Mucosa of rectum (tissue), 2 donors: ENCODE data around the gene TTC12.

ENCODE experiments used
- H3K27ac ChIP-seq, 2 donors: one replicate each; pipeline ENCODE4 v1.7.0; 2013; ENCODE audit warnings: inconsistent platforms in 2 of 2, low read depth in 2 of 2, low read length in 2 of 2
- H3K27me3 ChIP-seq, 2 donors: one replicate each; pipeline ENCODE4 v1.7.0; 2013; ENCODE audit warnings: low read length in 2 of 2; ENCODE audit not compliant: control insufficient read depth in 2 of 2, insufficient read depth in 2 of 2
- H3K36me3 ChIP-seq, 2 donors: one replicate each; pipeline ENCODE4 v1.7.0; 2013; ENCODE audit warnings: low read length in 2 of 2; ENCODE audit not compliant: control insufficient read depth in 2 of 2, insufficient read depth in 2 of 2
- H3K4me1 ChIP-seq, 2 donors: one replicate each; pipeline ENCODE4 v1.7.0; 2013; ENCODE audit warnings: low read length in 2 of 2, mild to moderate bottlenecking in 1 of 2; ENCODE audit not compliant: control insufficient read depth in 2 of 2, insufficient read depth in 2 of 2
- H3K4me3 ChIP-seq, 2 donors: one replicate each; pipeline ENCODE4 v1.7.0; 2013; ENCODE audit warnings: low read length in 2 of 2
- H3K9ac ChIP-seq, 2 donors: one replicate each; pipeline ENCODE4 v1.7.0; 2013; ENCODE audit warnings: low read length in 2 of 2, low read depth in 1 of 2, mild to moderate bottlenecking in 1 of 2
- H3K9me3 ChIP-seq, 2 donors: one replicate each; pipeline ENCODE4 v1.7.0; 2013; ENCODE audit warnings: low read length in 2 of 2; ENCODE audit not compliant: control insufficient read depth in 2 of 2
- donor health status: healthy.
- donor health status: Normal muscosa, but diverticular disease.

Gene TTC12

DNA sequence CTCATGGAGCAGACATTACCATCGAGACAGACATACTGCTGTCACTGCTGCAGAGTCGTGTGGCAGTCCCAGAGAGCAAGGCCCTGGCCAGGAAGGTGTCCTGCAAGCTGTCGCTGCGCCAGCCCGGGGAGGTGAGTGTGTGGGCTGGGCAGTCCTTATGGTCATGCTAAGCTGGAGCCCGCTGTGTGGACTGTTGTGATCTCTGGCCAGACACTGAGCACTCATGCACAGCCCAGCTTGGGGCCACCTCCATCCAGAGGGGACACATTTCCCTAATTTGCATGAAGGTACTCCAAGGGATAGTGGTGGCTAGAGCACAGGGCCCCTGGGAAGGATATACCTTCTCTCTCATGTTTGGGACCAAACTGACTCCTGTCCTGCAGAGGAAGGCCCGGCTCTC lies 82.8 kb downstream of the TTC12 start:
- Histone ChIP-seq H3K4me1 (no peaks in the 10 kb centered on the region), H3K4me3 (no peak overlapping the region), H3K9ac (no peak overlapping the region), H3K36me3 (no peaks in the 10 kb centered on the region), H3K27me3 (no peaks in the 10 kb centered on the region), H3K9me3 (no peaks in the 10 kb centered on the region), H3K27ac (no peak overlapping the region)

GRCh38 chr11:113397821-113398220 lies 83.4 kb downstream of the TTC12 start:
- Histone ChIP-seq H3K4me1 (no peaks in the 10 kb centered on the region), H3K27ac (no peak overlapping the region), H3K4me3 (no peak overlapping the region), H3K36me3 (no peaks in the 10 kb centered on the region), H3K9me3 (no peaks in the 10 kb centered on the region), H3K27me3 (no peaks in the 10 kb centered on the region), H3K9ac (no peak overlapping the region)

- no peaks in the 10 kb centered on the region for H3K4me1 ChIP-seq
- H3K9ac ChIP-seq = no peak overlapping the region
- no peaks in the 10 kb centered on the region for H3K36me3 ChIP-seq
- H3K27ac ChIP-seq = no peak overlapping the region
- no peak overlapping the region for H3K4me3 ChIP-seq
- no peaks in the 10 kb centered on the region for H3K27me3 ChIP-seq
- no peaks in the 10 kb centered on the region for H3K9me3 ChIP-seq
Measured at GRCh38 chr11:113398669-113399430, 84.5 kb downstream of the TTC12 start.

- Histone ChIP-seq H3K9me3 (no peaks in the 10 kb centered on the region), H3K27ac (no peak overlapping the region), H3K27me3 (no peaks in the 10 kb centered on the region), H3K4me3 (no peak overlapping the region), H3K36me3 (no peaks in the 10 kb centered on the region), H3K4me1 (no peaks in the 10 kb centered on the region), H3K9ac (no peak overlapping the region)
Measured at GRCh38 chr11:113400631-113401230, 86.3 kb downstream of the TTC12 start.

DNA sequence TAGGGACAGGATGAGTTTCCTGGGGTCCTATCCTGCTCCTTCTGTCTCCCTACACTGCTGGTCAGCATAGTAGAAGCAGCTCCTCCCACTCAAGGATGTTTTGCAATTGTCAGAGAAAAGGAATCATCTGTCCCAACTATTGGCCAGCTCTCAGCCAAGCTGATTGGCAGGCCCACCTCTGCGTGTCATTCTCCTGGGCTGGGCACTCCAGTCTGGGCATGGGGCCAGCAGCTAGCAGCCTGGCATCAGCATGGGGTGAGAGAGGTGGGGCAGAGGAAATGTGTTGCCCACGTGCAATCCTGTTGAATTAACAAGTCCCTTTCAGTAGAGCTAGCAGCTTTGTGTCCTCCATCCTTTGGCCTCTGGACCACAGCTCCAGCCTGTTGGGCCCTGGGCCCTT lies 87.3 kb downstream of the TTC12 start:
- H3K4me1 ChIP-seq = no peaks in the 10 kb centered on the region
- H3K9ac ChIP-seq = no peak overlapping the region
- no peak overlapping the region for H3K4me3 ChIP-seq
- no peaks in the 10 kb centered on the region for H3K36me3 ChIP-seq
- no peak overlapping the region for H3K27ac ChIP-seq
- H3K9me3 ChIP-seq = no peaks in the 10 kb centered on the region
- H3K27me3 ChIP-seq = no peaks in the 10 kb centered on the region

- Histone ChIP-seq H3K27ac (no peak overlapping the region), H3K36me3 (no peaks in the 10 kb centered on the region), H3K9ac (no peak overlapping the region)
Measured at GRCh38 chr11:113404859-113405430, 90.6 kb downstream of the TTC12 start.

GRCh38 chr11:113405724-113406478 lies 91.5 kb downstream of the TTC12 start:
- H3K4me1 ChIP-seq = no peaks in the 10 kb centered on the region
- H3K9me3 ChIP-seq = no peaks in the 10 kb centered on the region
- H3K9ac ChIP-seq = no peak overlapping the region
- H3K27me3 ChIP-seq = no peaks in the 10 kb centered on the region
- H3K27ac ChIP-seq = no peak overlapping the region
- H3K36me3 ChIP-seq = no peaks in the 10 kb centered on the region
- H3K4me3 ChIP-seq = no peak overlapping the region

More at GRCh38 chr11:113404859-113405430, 90.6 kb downstream of the TTC12 start:
- Histone ChIP-seq H3K4me3 (no peak overlapping the region), H3K4me1 (no peaks in the 10 kb centered on the region), H3K27me3 (no peaks in the 10 kb centered on the region), H3K9me3 (no peaks in the 10 kb centered on the region)

- no peak overlapping the region for H3K4me3 ChIP-seq
- H3K9ac ChIP-seq = no peak overlapping the region
- no peaks in the 10 kb centered on the region for H3K36me3 ChIP-seq
- no peak overlapping the region for H3K27ac ChIP-seq
- H3K27me3 ChIP-seq = no peaks in the 10 kb centered on the region
- no peaks in the 10 kb centered on the region for H3K4me1 ChIP-seq
- H3K9me3 ChIP-seq = no peaks in the 10 kb centered on the region
Measured at GRCh38 chr11:113407163-113407562, 92.8 kb downstream of the TTC12 start.

GRCh38 chr11:113408206-113408605 lies 93.8 kb downstream of the TTC12 start:
- no peaks in the 10 kb centered on the region for H3K36me3 ChIP-seq
- no peak overlapping the region for H3K9ac ChIP-seq
- H3K9me3 ChIP-seq = no peaks in the 10 kb centered on the region
- no peak overlapping the region for H3K27ac ChIP-seq
- no peaks in the 10 kb centered on the region for H3K4me1 ChIP-seq
- H3K27me3 ChIP-seq = no peaks in the 10 kb centered on the region
- H3K4me3 ChIP-seq = no peak overlapping the region

DNA sequence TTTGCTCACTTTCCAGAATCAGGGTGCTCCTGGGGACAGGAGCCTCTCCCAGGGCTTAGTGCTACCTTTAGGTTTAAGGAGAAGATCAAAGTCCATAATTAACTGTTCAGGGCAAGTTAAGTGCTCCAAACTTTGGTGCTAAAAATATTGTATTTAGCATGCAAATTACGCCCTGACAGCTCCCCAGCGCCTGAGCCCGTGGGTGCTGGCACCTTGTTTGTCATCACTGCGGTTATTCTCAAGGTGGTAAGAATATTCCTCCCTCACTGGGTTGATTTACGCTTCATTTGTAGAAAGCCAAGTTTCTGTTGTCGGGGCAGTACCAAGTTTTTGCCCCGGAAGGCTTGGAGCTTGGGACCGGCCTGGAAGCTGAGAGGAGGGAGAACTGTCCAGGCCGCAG lies 94.5 kb downstream of the TTC12 start:
- Histone ChIP-seq H3K27ac (no peak overlapping the region), H3K36me3 (no peaks in the 10 kb centered on the region), H3K4me1 (no peaks in the 10 kb centered on the region), H3K9me3 (no peaks in the 10 kb centered on the region), H3K27me3 (no peaks in the 10 kb centered on the region), H3K9ac (no peak overlapping the region), H3K4me3 (no peak overlapping the region)
